MCF 10A (cell line): ENCODE results near the gene GNG4. TPM values are rescaled to one million over a fixed set of nuclear protein-coding genes. Genes with fewer than 3 reads are reported as not detected.

Source experiments
- BruUV-seq: library from RNA; stranded (reverse); fragments of 400-500 nt; replicated peaks from 2 replicates; lab custom pipeline; 2021; lab: Mats Ljungman, UMichigan
- CTCF ChIA-PET: fragments of 300-600 bp; sonication (Branson Sonifier 250); formaldehyde crosslinking; extraction: SDS; loops from one replicate; lab custom pipeline; 2021; ENCODE audit warnings: antibody characterized with exemption, inconsistent platforms; lab: Yijun Ruan, JAX
- POLR2A ChIA-PET: fragments of 300-600, 350-650 bp; sonication (Branson Sonifier 250); formaldehyde crosslinking; extraction: SDS; loops from one replicate; lab custom pipeline; 2020; ENCODE audit warnings: antibody characterized with exemption, inconsistent platforms; lab: Yijun Ruan, JAX
- DNase-seq: peaks from one replicate; pipeline ENCODE4 v3.0.0-alpha.2; 2018; ENCODE audit not compliant: unreplicated experiment
- H3K27ac Mint-ChIP-seq: one replicate; pipeline ENCODE4 v1.8.0; 2022; ENCODE audit warnings: mild to moderate bottlenecking, low read depth, mixed read lengths; ENCODE audit not compliant: unreplicated experiment
- H3K27me3 Mint-ChIP-seq: one replicate; pipeline ENCODE4 v1.8.0; 2022; ENCODE audit warnings: mixed read lengths; ENCODE audit not compliant: insufficient read depth, unreplicated experiment
- H3K36me3 Mint-ChIP-seq: one replicate; pipeline ENCODE4 v1.8.0; 2022; ENCODE audit warnings: mild to moderate bottlenecking, moderate library complexity, mixed read lengths; ENCODE audit not compliant: insufficient read depth, unreplicated experiment
- H3K4me1 Mint-ChIP-seq: one replicate; pipeline ENCODE4 v1.8.0; 2022; ENCODE audit warnings: mixed read lengths; ENCODE audit not compliant: insufficient read depth, unreplicated experiment
- H3K4me3 Mint-ChIP-seq: one replicate; pipeline ENCODE4 v1.8.0; 2022; ENCODE audit warnings: mild to moderate bottlenecking, moderate library complexity, mixed read lengths; ENCODE audit not compliant: unreplicated experiment
- H3K9me3 Mint-ChIP-seq: one replicate; pipeline ENCODE4 v1.8.0; 2022; ENCODE audit warnings: mixed read lengths; ENCODE audit not compliant: unreplicated experiment
- intact Hi-C: fragments of 100-400 bp; cut with micrococcal nuclease; formaldehyde crosslinking; loops from 2 replicates; pipeline ENCODE4 v1.14.1; 2022
- total RNA-seq: library from RNA; stranded (reverse); gene quantifications from 2 replicates; pipeline ENCODE4 v1.2.3, GENCODE V29; 2022
- TF ChIP-seq, protein P1 (sequence below): fragments of 200-600 bp; IDR thresholded peaks from one replicate; pipeline ENCODE4 v1.8.0; 2022; ENCODE audit warnings: antibody characterized with exemption, mild to moderate bottlenecking; ENCODE audit not compliant: unreplicated experiment

Gene GNG4
- total RNA-seq, 1 experiment from 2014 or later, result 3.0 TPM

DNA sequence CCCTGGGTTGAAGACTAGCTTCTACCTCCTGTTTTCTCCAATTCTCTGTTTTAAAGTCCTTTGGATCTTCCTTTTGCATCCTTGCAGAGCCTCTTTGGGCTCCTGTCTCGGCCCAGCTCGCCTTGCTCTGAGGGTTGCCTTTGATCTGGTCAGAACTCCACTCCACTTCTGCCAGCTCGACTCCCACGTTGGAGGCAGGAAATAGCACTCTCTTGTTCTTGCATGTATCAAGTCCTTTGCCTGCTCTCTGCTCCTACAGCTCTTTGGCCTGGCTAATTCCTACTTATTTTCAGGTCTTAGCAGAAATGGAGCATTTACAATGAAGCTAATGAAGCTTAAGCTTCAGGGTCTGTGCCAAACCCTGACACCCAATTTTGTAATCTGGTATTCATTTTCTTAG, 124.3 kb downstream of the GNG4 start:
- H3K4me1 Mint-ChIP-seq, result no peaks in the 10 kb centered on the region
- no peaks in the 10 kb centered on the region for H3K27me3 Mint-ChIP-seq
- no peaks in the 10 kb centered on the region for H3K36me3 Mint-ChIP-seq
- CTCF ChIA-PET, result interaction anchor here (0.6 to 5.2 kb wide), 6 partner anchors 11 to 446 kb away, joined by 3 to 39 read pairs (median 3); no protein-coding TSS in a partner anchor
- no peak overlapping the region for H3K4me3 Mint-ChIP-seq
- DNase-seq, result no peak
- TF ChIP-seq, protein P1, sequence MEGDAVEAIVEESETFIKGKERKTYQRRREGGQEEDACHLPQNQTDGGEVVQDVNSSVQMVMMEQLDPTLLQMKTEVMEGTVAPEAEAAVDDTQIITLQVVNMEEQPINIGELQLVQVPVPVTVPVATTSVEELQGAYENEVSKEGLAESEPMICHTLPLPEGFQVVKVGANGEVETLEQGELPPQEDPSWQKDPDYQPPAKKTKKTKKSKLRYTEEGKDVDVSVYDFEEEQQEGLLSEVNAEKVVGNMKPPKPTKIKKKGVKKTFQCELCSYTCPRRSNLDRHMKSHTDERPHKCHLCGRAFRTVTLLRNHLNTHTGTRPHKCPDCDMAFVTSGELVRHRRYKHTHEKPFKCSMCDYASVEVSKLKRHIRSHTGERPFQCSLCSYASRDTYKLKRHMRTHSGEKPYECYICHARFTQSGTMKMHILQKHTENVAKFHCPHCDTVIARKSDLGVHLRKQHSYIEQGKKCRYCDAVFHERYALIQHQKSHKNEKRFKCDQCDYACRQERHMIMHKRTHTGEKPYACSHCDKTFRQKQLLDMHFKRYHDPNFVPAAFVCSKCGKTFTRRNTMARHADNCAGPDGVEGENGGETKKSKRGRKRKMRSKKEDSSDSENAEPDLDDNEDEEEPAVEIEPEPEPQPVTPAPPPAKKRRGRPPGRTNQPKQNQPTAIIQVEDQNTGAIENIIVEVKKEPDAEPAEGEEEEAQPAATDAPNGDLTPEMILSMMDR, result no peak
- H3K9me3 Mint-ChIP-seq, result no peaks in the 10 kb centered on the region
- POLR2A ChIA-PET, result interaction anchor here (0.6 to 4.2 kb wide), 2 partner anchors 21 to 167 kb away, joined by 3 to 15 read pairs; partner anchors contain the start of gene B3GALNT2
- BruUV-seq, result no TSS peak
- intact Hi-C loops, result no loop called here
- no peak overlapping the region for H3K27ac Mint-ChIP-seq

DNA sequence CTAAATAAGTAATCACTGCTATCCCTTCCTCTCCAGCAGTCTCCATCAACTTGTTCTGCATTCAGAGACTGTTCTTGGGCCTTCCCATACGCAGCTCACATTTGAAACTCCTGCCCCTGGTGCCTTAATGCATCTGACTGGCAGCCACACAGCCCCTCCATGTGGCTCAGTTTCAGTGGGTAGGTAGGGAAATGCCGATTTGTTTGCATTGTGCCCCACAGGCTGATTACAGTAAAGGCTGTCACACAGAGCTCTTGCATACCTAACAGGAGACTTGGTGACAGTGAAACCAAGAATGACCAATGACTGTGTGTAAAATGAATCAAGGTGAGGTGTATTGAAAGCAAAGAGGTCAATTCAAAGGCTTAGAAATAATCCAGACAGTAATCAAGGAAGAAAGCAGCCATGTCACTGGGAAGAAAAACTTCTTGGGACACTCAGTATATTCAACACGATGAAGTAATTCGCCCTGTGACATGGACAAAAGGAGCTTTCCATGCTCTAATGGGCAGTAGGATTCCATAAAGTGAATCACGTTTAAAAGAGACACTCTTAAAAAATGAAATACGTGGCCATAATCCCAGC, 132.6 kb downstream of the GNG4 start:
- H3K36me3 Mint-ChIP-seq, result no peaks in the 10 kb centered on the region
- H3K27me3 Mint-ChIP-seq, result no peaks in the 10 kb centered on the region
- no peak for DNase-seq
- no peaks in the 10 kb centered on the region for H3K9me3 Mint-ChIP-seq
- H3K4me3 Mint-ChIP-seq, result no peak overlapping the region
- H3K27ac Mint-ChIP-seq, result no peak overlapping the region
- ChIA-PET POLR2A (interaction anchor here (1.2 kb wide), 1 partner anchor 264 kb away, joined by 3 read pairs; no protein-coding TSS in a partner anchor), CTCF (interaction anchor here (0.6 to 7.8 kb wide), 13 partner anchors 10 to 455 kb away, joined by 3 to 135 read pairs (median 4); partner anchors contain the start of gene B3GALNT2)
- no TSS peak for BruUV-seq
- peaks cover 6% of the 10 kb centered on the region for H3K4me1 Mint-ChIP-seq
- intact Hi-C loops, result loop anchor here (10.0 kb wide), 1 partner anchor 568 kb away; no protein-coding TSS in a partner anchor
- TF ChIP-seq, protein P1, result no peak

DNA sequence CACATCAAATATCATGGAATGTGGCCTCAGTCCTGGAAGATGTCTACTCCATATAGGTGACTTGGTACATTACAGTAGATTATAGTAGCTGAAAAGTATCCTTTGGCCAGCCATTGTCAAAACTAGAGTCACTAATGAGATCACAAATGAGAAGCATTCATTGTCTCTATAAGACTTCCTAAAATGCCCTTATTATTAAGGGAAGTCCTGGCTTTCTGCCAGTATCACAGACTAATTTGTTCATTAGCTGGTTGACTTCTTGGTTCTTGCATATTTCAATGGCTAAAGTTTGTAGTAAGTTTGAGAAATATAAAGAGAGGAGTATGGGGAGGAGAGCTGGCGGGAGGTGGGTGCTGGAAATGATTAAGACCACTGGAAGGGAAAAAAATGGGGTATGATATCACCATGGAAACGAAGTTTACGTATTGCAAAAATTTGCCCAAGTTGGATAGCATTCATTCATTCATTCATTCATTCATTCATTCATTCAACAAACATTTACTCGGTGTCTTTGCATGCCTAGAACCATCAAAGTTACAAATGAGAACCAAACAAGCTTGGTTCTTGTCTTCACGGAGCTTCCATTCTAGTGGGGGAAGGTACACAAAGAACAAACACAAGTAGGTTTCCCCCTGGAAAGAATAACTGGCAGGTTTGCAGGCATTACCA, 133.6 kb downstream of the GNG4 start:
- ChIA-PET CTCF (interaction anchor here (0.5 to 7.8 kb wide), 13 partner anchors 11 to 584 kb away, joined by 3 to 135 read pairs (median 5); partner anchors contain the start of gene B3GALNT2), POLR2A (interaction anchor here (1.1 to 1.4 kb wide), 2 partner anchors 241 to 267 kb away, joined by 3 read pairs; no protein-coding TSS in a partner anchor)
- intact Hi-C loops, result loop anchor here (10.0 kb wide), 1 partner anchor 569 kb away; no protein-coding TSS in a partner anchor
- DNase-seq, result no peak
- TF ChIP-seq, protein P1, result no peak
- no TSS peak for BruUV-seq
- Mint-ChIP-seq H3K27me3 (no peaks in the 10 kb centered on the region), H3K9me3 (no peaks in the 10 kb centered on the region), H3K27ac (no peak overlapping the region), H3K4me1 (peaks cover 6% of the 10 kb centered on the region), H3K36me3 (no peaks in the 10 kb centered on the region), H3K4me3 (no peak overlapping the region)
